NCI-H69 (cell line): ENCODE measurements around the gene ANKK1.

ENCODE experiments used
- DNase-seq: peaks from one replicate; lab custom pipeline; 2025; lab: John Stamatoyannopoulos, UW

The ANKK1 gene

DNA sequence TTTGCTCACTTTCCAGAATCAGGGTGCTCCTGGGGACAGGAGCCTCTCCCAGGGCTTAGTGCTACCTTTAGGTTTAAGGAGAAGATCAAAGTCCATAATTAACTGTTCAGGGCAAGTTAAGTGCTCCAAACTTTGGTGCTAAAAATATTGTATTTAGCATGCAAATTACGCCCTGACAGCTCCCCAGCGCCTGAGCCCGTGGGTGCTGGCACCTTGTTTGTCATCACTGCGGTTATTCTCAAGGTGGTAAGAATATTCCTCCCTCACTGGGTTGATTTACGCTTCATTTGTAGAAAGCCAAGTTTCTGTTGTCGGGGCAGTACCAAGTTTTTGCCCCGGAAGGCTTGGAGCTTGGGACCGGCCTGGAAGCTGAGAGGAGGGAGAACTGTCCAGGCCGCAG is 21.3 kb downstream of the ANKK1 start:
- DNase-seq = no peak

DNA sequence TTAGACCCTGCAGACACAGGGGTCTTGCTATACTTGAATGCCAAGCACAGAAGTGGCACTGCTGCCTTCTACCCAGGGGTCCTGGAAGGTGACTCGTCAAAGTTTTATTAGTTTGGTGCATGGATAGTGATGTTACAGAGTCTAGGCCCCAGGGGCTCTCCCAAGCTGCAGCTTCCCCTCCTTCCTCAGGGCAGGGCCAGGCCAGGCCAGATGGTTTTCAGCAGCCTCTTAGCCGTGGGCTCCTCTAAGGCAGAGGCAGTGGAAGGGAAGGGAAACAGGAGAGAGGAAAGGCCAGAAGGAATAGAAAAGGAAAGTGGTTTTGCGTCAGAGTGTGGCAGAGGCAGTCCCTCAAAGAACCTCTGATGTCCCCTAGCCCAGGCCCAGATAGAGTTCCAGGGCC is 21.9 kb downstream of the ANKK1 start:
- DNase-seq = no peak

DNA sequence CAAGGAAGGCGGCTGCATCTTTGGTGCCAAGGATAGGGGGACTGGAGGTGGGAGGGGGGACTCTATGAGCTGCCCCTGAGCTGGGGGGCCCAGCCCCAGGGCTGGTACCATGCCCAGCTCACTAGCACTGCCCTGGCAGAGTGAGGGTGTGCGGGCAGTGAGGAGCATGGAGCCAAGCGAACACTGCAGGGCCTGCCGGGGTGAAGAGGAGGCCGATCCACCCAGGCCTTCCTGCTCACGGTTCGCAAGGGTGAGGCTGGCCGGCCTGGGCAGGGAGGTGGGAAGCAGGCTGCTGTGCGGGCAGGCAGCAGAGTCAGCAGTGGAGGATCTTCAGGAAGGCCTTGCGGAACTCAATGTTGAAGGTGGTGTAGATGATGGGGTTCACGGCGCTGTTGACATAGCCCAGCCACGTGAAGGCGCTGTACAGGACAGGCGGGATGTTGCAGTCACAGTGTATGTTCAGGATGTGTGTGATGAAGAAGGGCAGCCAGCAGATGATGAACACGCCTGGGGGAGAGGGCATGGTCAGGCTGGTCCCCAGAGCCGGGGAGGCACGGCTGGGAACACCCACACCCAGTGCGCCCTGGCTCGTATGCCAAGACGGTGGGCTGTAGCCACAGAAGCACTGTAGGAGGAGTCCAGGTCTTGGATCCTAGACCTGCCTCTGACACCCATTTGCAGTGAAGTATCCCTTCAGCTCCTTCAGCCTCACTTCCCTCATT is 23.0 kb downstream of the ANKK1 start:
- DNase-seq = no peak

DNA sequence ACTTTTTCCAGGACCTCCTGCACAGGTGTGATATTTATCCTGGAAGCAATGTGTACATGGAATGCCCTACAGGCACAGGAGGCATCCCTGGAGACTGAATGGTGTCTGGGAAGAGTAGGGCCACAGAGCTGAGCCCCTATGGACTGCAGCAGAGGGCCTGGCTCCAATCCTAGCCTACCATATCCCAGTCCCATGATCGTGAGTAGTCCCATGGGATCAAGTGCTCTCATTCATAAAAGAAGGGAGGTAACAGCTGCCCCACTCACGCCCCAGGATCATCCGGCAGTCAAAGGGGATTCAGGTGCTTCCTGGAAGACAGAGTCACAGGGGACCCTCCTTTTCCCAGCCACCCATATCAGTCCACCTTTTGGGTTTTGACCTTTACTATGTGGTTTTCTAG is 24.0 kb downstream of the ANKK1 start:
- peak; percentile 63 for DNase-seq

DNA sequence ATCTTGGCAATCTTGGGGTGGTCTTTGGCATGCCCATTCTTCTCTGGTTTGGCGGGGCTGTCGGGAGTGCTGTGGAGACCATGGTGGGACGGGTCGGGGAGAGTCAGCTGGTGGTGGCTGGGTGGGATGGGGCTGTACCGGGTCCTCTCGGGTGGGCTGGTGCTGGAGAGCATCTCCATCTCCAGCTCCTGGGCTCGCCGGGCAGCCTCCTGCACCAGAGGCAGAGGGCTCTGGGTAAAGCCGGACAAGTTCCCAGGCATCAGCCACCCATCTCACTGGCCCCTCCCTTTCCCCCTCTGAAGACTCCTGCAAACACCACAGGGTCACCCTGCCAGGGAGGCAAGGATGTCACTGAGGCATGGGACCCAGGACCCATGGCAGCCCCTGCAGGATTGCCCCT is 25.1 kb downstream of the ANKK1 start:
- DNase-seq = no peak

DNA sequence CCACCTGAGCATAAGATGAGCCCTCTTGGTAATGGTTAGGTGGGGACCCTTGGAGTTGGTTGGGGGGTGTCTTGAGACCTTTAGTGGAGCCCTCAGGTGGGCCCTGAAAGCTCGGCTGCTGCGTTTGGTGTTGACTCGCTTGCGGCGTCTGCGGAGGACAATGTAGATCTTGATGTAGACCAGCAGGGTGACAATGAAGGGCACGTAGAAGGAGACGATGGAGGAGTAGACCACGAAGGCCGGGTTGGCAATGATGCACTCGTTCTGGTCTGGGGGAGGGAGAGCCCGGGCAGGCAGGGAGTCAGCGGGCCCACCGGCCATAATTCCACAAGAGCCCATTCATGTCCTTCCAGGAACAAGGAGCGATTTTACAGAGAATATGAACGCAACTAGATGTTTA is 27.8 kb downstream of the ANKK1 start:
- no peak for DNase-seq

DNA sequence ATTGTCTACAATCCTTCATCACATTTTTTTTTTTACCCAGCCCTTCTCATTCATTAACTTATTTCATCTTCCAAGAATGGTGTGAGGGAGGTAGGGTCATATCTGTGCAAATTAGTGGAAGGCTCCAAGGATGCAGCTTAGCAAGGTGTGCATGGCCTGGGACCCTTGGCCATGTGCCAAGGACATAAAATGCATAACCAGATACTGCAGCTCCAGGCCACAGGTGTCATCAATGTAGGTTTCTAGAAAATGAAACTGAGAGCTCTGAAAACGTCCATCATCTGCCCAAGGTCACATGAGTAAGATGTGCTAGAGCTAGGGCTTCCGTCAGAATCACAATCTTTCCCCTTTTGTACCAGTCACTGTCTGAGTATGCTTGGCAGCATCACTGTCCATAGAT is 29.8 kb downstream of the ANKK1 start:
- peak; percentile 50 for DNase-seq

DNA sequence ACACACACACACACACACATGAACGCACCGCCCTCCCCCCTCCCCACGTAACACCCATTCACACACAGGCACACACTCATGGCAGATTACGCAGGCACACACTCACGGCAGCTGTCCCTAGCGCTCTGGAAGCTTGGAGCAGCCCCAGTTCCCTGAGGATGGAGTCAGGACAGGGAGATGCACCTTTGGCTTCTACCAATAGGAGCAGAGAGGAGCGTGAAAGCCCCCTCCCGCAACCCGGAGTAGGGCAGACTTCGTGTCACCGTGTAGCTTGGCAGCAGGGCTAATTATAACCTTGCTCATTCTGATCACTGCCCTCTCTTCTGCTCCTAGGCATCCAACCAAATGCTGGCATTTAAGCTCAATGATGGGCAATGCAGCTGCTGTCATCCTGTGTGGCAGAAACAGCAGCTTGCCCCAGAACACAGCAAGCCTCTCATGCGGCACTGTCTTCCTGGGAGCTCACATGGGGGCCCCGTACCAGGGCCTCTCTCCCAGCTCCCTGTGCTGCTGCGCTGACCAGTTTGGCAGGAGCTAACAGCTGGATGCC is 31.9 kb downstream of the ANKK1 start:
- peak; percentile 84 for DNase-seq

DNA sequence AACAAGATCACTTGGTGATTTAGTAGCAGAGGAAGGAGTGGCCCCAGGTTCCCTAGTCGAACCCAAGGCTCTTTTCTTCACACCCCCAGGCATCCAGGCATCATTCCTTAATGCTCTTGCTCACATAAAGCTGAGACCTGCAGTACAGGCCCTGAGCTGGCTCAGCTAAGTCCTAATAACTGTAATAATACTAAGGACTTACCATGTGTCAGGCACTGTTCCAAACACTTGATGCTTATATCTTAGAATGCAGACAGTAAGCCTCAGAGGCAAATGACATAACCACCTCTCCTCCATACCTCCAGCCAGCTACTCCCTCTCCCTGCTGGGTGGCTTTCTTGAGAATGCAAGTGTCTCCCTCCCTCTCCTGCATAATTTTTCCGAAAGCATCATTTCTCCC is 33.2 kb downstream of the ANKK1 start:
- DNase-seq = no peak

DNA sequence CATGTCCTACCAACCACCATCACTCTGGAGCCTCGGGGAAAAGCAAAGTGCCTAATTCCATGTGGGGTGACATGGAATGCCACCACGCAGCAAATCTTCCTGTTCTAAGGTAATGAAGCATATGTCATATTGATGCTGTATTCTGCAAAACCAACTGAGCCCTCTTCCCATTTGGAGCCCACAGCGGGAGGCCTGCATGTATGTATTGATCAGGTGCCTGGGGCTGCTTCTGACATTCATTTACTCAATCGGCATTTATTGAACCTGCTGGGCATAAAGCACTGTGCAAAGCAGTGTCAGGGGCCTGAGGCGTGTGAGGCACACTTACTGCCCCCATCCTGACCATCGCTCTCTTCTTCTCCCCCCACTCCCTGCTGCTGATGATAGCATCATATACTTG is 39.1 kb downstream of the ANKK1 start:
- no peak for DNase-seq

DNA sequence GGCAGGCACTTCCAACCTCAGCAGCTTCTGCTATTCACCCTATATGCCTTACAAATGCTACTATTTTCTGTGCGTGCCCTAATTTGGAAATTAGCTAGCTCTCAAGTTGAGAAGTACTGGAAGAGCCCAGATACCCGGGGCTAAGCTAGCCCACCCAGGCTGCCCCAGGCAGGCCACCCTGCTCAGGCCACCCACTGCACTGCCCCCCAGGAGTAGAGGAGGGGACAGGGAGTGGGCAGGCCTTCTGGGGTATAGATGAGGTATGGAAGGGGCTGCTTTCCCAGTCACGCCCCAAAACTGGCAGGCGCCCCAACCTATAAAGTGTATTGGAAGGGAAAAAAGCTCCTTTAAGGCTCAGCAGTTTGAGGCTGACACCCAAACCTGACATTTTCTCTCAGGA is 44.2 kb downstream of the ANKK1 start:
- DNase-seq = no peak

DNA sequence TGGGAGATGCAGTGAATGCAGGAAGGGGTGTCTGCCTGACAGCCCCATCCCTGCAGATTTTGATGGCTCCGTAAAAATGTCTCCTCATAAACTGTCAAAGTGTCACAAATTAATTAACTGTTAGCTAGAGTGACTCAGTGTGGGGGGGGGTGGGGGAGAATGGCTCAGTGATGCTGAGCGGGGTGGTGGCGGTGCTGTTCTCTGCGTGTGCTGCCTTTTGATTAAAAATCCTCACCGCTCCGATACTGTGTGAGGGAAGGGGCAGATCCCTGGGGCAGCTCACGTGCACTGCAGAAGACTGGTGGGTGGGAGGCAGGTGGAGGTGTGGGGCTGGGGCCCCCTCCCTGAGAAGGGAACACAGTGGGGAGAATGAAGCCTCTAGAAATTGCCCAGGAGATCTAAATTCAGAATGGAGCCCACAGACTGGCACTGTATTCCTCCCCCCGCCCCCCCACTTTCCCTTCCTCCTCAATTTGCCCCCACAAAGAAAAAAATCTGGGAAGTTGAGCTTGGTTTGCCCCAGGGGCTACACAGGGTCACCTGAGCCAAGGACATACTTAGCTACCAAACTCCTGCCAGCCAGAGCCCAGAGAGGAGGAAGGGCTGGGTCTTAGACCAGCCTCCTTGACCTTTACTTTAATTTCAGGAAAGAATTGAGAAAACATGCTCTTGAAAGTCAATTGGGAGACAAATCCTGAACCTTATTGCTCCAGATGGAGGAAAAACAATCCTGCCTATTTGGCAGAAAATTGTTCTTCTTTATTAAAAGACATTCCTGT is 47.8 kb downstream of the ANKK1 start:
- no peak for DNase-seq

DNA sequence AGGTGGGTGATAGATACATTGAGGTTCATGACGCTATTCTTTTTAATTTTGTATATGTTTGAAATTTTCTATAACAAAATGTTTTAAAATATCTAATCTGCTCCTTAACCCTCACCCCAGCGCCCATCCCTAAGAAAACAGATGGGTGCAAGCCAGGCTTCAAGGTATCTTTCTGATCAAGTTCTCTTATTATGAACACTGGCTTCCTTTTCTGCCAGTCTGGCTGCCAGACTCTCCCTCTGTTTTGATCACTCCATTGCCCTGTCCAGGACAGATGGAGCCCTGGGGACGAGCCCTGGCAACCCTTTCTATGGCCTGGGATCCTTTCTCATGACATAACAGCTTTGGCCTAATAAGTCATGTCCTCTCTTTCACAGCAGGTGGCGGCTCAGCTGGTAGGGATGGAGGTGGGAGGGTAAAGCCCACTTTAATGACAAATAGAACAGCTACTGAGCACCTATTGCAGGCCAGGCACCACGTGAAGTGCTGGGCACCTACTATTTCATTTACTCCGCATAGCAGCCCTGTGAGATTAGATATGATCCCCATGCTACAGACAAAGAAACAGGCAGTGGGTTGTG is 49.2 kb downstream of the ANKK1 start:
- peak; percentile 67 for DNase-seq

DNA sequence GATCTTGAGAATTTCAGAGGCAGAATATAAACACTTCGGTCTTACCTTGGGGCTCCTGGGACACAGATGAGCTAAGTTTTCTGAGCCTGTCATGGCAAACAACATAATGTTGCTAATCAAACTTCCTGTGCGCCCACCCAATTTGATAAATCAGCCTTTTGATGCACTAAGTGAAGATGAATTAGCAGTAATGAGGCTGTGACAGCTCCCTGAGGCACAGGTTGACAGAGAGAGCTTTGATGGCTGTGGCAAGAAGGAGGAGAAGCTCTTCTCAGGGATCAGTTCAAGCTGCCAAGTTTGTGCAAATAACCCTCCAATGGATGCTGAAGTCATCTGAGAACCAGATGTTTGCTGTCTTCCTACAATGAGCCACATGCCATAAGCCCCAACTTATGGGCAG is 53.2 kb downstream of the ANKK1 start:
- peak; percentile 66 for DNase-seq

DNA sequence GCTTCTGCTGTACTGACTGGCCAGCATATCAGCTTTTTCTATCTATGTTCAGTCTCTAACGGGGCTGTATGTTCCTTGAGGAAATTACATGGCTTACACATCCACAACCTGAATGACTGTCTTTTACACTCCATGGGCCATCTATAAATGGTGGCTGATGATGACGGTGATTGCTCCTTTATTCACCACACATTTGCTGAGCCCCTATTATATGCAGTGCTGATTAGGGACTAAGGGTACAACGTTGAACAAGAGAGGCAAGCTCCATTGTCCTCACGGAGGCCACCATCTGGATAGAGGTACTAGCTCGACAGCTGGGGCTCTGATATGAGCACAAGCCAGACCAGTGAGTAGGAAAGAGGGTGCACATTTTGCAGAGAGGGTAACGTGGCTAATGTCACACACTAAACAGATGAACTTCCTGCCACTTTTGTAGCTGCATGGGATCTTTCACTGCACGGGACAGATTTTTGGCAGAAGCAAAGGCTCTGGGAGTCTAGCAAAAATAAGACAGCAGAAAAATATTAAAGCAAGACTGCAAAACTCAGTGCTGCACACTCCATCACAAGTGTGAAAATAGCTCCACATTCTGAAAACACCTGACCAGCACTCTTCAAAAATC is 57.0 kb downstream of the ANKK1 start:
- peak; percentile 96 for DNase-seq

DNA sequence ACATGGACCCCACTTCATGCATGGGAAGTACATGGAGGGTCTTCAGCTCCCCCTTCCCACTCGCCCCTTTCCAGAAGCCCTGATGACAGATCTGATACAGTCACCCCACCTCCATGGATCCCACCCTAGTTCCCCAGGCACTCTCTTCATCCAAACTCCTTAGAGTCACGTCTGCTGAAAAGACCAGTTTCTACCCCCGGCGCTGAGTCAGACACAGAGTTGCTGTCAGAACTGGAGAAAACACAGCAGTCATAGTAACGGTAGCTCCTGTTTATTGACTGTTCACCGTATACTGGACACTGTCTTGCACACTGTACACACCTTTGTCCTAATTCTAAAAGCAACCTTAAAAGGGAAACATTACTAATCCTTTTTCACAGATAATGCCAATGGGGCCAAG is 58.5 kb downstream of the ANKK1 start:
- peak; percentile 50 for DNase-seq

DNA sequence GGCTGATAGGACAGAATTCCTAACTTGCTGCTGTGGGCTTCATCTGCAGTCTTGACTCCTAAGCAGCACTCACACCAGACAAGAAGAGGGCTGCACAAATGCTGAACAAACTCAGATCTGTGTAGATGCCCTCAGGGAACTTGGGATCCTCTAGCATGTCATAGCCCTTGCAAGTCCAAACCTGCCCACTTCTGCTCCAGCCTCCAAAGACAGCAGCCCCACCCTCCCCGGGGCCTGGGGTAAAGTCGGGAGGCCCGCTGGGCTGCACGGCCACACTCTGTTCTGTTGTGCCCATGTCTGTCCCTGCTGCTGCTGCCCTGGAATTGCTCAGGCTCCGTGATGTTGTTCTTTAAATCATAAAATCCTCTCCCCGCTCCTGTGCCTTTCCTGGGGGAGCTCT is 59.4 kb downstream of the ANKK1 start:
- DNase-seq = peak; percentile 99

DNA sequence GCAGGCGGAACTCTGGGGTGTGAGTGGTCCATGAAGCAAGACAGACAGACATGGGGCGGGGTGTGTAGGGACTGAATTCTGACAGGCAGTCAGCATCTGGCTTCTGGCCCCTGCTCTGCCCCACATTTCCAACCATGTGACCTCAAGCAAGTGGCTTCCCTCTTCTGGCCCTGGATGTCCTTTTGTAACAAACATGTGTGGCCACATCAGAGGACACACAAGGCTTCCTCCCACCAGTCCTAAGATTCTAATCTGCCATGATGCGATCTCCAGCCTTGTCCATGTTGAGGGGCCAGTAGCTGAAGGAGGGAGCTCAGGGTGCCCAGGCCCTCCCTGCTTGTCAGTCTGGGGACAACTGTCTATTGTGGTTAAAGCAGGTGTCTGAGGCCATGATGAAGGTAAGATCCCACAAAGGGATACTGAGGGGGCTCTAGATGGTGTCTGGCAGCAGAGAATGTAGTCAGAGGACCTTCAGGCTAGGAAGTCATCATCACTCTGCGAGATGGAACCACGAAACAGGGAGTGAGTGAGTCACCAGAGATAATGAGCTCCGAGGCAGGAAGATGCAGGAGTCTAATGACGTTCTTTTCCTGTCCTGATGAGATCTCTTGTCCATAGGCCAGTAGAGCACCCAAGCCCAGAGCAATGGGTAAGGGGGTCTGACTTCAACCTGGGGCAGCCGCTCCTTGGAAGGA is 60.2 kb downstream of the ANKK1 start:
- peak; percentile 76 for DNase-seq

DNA sequence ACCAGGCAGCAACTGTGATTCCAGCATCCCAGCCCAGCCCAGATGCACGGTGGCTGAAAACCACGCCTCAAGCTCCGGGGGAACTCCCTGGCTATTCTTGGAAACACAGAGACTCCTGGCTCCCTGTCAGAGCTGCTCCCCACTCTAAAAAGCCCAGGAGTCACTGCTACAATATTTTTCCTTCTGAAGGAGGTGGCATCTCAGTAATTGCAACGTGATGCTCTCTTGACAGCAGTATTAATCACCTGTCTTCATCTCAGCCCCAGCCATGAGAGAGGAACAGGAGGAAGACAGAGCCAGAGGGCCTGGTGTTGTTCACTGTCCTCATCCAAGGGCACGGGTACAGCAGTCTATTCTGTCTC is 60.7 kb downstream of the ANKK1 start:
- peak; percentile 63 for DNase-seq

DNA sequence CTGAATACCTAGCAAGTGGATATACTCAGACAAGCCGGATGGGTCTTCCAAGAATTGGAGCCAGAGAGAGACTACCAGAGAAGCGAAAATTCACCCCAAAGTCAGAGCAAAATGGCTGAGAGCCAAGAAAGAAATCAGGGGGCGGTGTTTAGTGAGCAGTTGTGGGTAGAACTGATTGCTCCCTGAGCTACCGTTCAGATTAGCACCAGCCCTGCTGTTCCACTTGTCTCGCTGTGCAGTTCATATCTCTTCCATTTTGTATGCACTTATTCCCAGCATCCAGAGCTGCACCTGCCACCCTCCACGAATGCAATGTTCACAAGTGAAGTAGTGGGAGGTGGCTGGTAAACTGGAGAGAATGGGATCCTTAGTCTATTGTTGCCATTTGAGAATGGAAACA is 62.2 kb downstream of the ANKK1 start:
- DNase-seq = no peak
